HAP-1 (cell line): Measurements from ENCODE around the gene SP2.

Experiments
- DNase-seq, 2 experiments: peaks; one replicate each; pipeline ENCODE4 v3.0.0-alpha.2; 2016 to 2020; ENCODE audit warnings: low spot score in 2 of 2
- H3K27me3 ChIP-seq: fragments of 250-450 bp; sonication (Bioruptor Pico); 2 replicates; pipeline ENCODE4 v1.5.1; 2020; ENCODE audit warnings: low read depth, mild to moderate bottlenecking, moderate library complexity
- H3K36me3 ChIP-seq: fragments of 250-450 bp; sonication (Bioruptor Pico); replicated peaks from 2 replicates; pipeline ENCODE4 v1.5.1; 2020; ENCODE audit warnings: mild to moderate bottlenecking
- H3K4me1 ChIP-seq: fragments of 250-450 bp; sonication (Bioruptor Pico); 2 replicates; pipeline ENCODE4 v1.5.1; 2020; ENCODE audit warnings: mild to moderate bottlenecking
- H3K4me3 ChIP-seq: fragments of 250-450 bp; sonication (Bioruptor Pico); 2 replicates; pipeline ENCODE4 v1.5.1; 2020; ENCODE audit warnings: mild to moderate bottlenecking, moderate library complexity
- H3K9me3 ChIP-seq: fragments of 250-450 bp; sonication (Bioruptor Pico); 2 replicates; pipeline ENCODE4 v1.5.1; 2020; ENCODE audit warnings: mild to moderate bottlenecking, moderate library complexity
- in situ Hi-C: fragments of 300-500 bp; cut with MboI; formaldehyde crosslinking; loops from 3 replicates; pipeline ENCODE4 v1.14.3; 2020; ENCODE audit warnings: low sequenced_read_pairs, inconsistent platforms, mixed read lengths

The SP2 gene

DNA sequence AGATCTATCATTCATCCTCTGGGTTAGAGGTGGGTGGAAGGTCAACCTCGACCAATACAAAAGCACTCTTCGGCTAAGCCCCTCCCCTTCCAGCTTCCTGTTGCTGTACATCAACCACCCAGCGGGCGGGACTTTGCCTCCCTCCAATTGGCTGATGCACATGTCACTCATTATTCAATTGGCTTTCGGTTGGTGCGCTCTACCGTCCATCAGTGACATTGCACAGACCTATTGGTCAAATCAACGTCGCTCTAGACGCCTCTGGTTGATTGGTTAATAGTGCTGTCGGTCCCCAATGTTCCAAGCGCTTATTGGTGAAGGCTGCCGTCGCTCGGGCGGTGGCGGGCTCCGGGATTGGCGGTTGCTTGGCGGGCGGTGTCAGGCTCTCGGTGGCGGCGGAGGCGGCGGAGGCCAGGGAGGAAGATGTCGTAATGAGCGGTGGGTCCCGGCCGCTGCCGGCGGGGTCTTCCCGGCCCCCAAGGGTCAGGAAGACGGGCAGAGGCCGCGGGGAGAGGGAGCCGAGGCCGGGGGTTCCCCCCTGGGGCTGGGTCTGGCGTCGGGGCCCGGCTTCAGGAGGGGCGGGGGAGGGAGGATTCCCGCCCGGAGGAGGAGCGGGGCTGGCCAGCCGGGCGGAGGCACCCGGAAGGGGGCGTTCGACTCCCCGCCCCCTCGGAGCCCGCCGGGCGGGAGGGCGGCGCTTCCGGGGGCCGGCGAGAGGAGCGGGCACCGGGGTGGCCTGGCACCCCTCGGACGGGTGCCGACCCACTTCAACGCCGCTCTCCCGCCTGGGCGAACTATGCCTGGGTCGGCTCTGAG is at the start of gene SP2:
SP2 (plus strand) TSS at position 381 of the 816 bp plus-strand sequence; CDS start at position 432, 51 bp downstream.
- Histone ChIP-seq H3K36me3 (no peaks in the 10 kb centered on the region; the same call in 1 of the 2 replicates), H3K9me3 (no peaks in the 10 kb centered on the region), H3K4me1 (no peaks in the 10 kb centered on the region), H3K4me3 (peak within 1 kb of the TSS; percentile 94), H3K27me3 (no peaks in the 10 kb centered on the region)
- DNase-seq = peak; percentile 99 to 100
- in situ Hi-C loops = loop anchor here (10.0 kb wide), 1 partner anchor 121 kb away; no protein-coding TSS in a partner anchor

GRCh38 chr17:47846716-47847340 is 49.2 kb upstream of the SP2 start:
- Histone ChIP-seq H3K9me3 (no peaks in the 10 kb centered on the region), H3K4me3 (no peak overlapping the region), H3K36me3 (no peaks in the 10 kb centered on the region), H3K27me3 (peaks cover 71% of the 10 kb centered on the region), H3K4me1 (no peaks in the 10 kb centered on the region)
- in situ Hi-C loops = no loop called here
- peak in 1 of 2 experiments; percentile 24 for DNase-seq

GRCh38 chr17:47847341-47848197 is 48.5 kb upstream of the SP2 start:
- no peak overlapping the region for H3K4me3 ChIP-seq
- in situ Hi-C loops = no loop called here
- peak in 1 of 2 experiments; percentile 39 for DNase-seq
- no peaks in the 10 kb centered on the region for H3K4me1 ChIP-seq
- H3K9me3 ChIP-seq = no peaks in the 10 kb centered on the region
- H3K27me3 ChIP-seq = peaks cover 79% of the 10 kb centered on the region
- H3K36me3 ChIP-seq = no peaks in the 10 kb centered on the region

- H3K4me3 ChIP-seq = no peak overlapping the region
- no peaks in the 10 kb centered on the region for H3K36me3 ChIP-seq
- no peaks in the 10 kb centered on the region for H3K4me1 ChIP-seq
- DNase-seq = no peak
- peaks cover 85% of the 10 kb centered on the region for H3K27me3 ChIP-seq
- in situ Hi-C loops = no loop called here
- no peaks in the 10 kb centered on the region for H3K9me3 ChIP-seq
Observed at GRCh38 chr17:47848198-47848513, 47.9 kb upstream of the SP2 start.

DNA sequence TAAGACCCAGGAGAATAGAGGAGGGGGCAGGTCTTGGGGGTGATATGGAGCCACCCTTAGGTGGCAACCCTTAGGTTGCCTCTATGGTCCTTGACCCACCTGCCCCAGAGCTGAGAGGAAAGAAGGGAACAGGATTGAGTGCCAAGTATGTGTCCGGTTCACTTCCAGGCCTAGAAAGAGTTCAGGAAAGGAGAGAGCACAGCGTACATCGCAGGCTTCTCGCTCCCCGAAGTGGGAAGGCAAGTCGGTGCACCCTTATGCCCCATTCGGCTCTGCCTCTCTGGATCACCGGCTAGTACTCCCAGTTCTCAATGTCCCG is 45.7 kb upstream of the SP2 start:
- in situ Hi-C loops = no loop called here
- no peak for DNase-seq
- no peaks in the 10 kb centered on the region for H3K9me3 ChIP-seq
- peaks cover 96% of the 10 kb centered on the region for H3K27me3 ChIP-seq
- no peaks in the 10 kb centered on the region for H3K4me1 ChIP-seq
- no peaks in the 10 kb centered on the region for H3K36me3 ChIP-seq
- no peak overlapping the region for H3K4me3 ChIP-seq

GRCh38 chr17:47850692-47851573 is 45.1 kb upstream of the SP2 start, which contains the start of gene SP6:
Gene SP6, minus strand, starts transcription at chr17:47851163. Its CDS starts 2,734 bp downstream, at chr17:47848429.
- H3K9me3 ChIP-seq = no peaks in the 10 kb centered on the region
- H3K4me3 ChIP-seq = no peak within 1 kb of the TSS
- H3K4me1 ChIP-seq = no peaks in the 10 kb centered on the region
- in situ Hi-C loops = no loop called here
- peak; percentile 8 to 59 for DNase-seq
- H3K27me3 ChIP-seq = peaks cover 96% of the 10 kb centered on the region
- no peaks in the 10 kb centered on the region for H3K36me3 ChIP-seq

DNA sequence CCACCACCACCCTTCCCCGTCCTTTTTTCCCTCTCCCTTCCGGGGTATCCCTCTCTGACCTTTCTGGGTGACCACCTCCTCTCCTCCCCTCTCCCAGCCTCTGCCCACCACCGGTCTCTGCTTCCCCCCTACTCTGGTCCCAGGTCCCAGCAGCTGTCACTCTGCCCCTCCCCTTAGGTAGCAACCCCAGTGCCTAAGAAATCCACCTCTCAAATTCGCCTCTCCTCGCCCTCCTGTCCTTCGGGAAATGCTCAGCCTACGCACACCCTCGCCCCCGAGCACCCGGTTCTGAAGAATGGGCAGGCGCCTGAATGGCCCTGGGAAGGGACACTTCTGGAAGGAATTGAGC is 44.3 kb upstream of the SP2 start:
- DNase-seq = no peak
- no peaks in the 10 kb centered on the region for H3K4me1 ChIP-seq
- peaks cover 96% of the 10 kb centered on the region for H3K27me3 ChIP-seq
- in situ Hi-C loops = no loop called here
- no peaks in the 10 kb centered on the region for H3K9me3 ChIP-seq
- no peaks in the 10 kb centered on the region for H3K36me3 ChIP-seq
- no peak overlapping the region for H3K4me3 ChIP-seq

DNA sequence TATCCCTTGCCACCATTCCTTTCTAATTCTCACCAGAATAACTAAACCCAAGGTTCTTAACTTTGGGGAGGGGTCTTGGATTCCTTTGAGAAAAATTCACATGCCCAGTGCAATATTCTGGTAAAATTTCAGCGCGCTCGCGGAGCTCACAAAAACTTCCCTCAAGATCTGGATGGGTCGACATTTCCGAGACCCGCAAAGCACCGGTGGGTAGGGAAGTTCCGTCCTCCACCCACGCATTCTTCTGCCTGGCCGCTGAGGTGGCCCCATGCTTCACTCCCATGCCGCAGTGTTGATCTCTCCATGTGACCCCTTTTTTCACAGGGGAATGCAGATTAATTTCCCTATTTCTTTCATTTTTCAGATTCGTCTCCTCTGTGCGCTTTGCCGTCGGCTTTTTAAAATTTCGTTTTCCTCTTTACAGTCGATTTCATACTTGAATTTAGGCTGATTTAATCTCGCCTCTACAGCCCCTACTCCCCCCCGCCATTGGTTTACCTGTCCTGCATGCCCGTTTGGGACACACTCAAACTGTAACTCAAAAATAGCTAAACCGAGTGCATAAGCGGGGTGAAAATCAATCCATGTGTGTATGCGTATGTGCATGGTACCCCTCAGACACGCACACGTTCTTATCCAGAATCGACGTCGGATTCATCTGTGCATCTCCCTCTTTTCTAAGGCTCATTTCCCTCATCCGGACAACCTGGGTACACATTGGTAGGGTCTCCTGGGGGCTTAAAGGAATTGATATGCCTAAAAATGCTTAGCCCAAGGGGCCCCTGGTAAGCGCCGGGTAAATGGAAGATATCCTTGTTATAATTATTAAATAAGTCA is 43.7 kb upstream of the SP2 start:
- H3K4me1 ChIP-seq = no peaks in the 10 kb centered on the region
- DNase-seq = no peak
- H3K4me3 ChIP-seq = no peak overlapping the region
- H3K9me3 ChIP-seq = no peaks in the 10 kb centered on the region
- H3K27me3 ChIP-seq = peaks cover 96% of the 10 kb centered on the region
- in situ Hi-C loops = no loop called here
- H3K36me3 ChIP-seq = no peaks in the 10 kb centered on the region

- no peak for DNase-seq
- in situ Hi-C loops = no loop called here
- H3K27me3 ChIP-seq = peaks cover 91% of the 10 kb centered on the region
- no peaks in the 10 kb centered on the region for H3K9me3 ChIP-seq
- H3K4me1 ChIP-seq = no peaks in the 10 kb centered on the region
- H3K4me3 ChIP-seq = no peak overlapping the region
- no peaks in the 10 kb centered on the region for H3K36me3 ChIP-seq
Observed at GRCh38 chr17:47853616-47854015, 42.4 kb upstream of the SP2 start.

DNA sequence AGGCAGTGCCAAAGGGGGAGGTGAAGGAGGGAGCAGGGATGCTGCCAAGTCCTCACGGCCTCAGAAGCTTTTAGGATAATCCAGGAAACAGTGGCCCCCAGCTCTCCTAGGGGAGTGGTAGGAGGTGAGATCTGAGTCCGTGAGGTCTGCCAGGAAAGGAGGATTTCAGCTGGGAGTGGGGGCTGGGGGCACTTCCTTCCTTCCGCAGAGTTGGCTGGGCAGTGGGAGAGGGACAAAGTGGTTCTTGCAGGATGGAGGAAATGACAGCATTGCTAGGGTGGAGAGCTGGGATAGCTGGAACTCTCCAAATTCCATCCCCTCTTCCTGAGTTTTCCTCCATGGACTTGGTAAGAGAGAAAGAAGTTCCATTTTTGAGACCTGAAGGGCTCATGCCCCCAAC is 40.3 kb upstream of the SP2 start:
- peaks cover 77% of the 10 kb centered on the region for H3K27me3 ChIP-seq
- in situ Hi-C loops = no loop called here

DNA sequence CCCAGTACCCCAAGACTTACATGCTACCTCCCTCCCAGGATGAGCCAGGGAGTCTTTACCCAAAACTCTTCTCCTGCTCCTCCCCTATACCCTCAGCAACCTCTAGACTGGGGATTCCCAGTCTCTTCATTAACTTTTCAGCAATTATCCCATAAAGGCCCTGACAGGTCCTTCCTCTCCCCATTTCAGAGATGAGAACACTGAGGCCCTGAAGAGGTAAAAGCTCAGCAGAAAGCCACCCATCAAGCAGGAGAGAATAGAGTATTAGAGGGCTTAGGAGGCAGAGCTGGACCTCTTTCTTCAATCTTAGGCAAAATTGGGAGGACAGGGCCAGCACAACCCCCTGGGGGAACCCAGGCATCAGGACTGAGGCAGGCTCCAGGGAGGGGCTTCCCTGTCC is 39.2 kb upstream of the SP2 start:
- Histone ChIP-seq H3K9me3 (no peaks in the 10 kb centered on the region), H3K27me3 (peaks cover 70% of the 10 kb centered on the region), H3K4me1 (no peaks in the 10 kb centered on the region), H3K36me3 (no peaks in the 10 kb centered on the region), H3K4me3 (no peak overlapping the region)
- DNase-seq = no peak
- in situ Hi-C loops = no loop called here

More for the DNA sequence above, 40.3 kb upstream of the SP2 start:
- H3K4me3 ChIP-seq = no peak overlapping the region
- H3K36me3 ChIP-seq = no peaks in the 10 kb centered on the region
- no peak for DNase-seq
- no peaks in the 10 kb centered on the region for H3K9me3 ChIP-seq
- H3K4me1 ChIP-seq = no peaks in the 10 kb centered on the region

- in situ Hi-C loops = no loop called here
- Histone ChIP-seq H3K9me3 (no peaks in the 10 kb centered on the region), H3K27me3 (peaks cover 60% of the 10 kb centered on the region), H3K4me3 (no peak overlapping the region), H3K36me3 (no peaks in the 10 kb centered on the region), H3K4me1 (no peaks in the 10 kb centered on the region)
- no peak for DNase-seq
Observed at GRCh38 chr17:47857551-47858455, 38.2 kb upstream of the SP2 start.
